A673 (cell line): ENCODE results near the gene ARHGAP5. TPM values are rescaled to one million over a fixed set of nuclear protein-coding genes. Genes with fewer than 3 reads are reported as not detected.

ENCODE experiments used
- BruUV-seq: library from RNA; stranded (reverse); fragments of 400-500 nt; replicated peaks from 2 replicates; lab custom pipeline; 2021; lab: Mats Ljungman, UMichigan
- CTCF ChIA-PET: fragments of 300-600 bp; sonication (Branson Sonifier 250); formaldehyde crosslinking; loops from one replicate; lab custom pipeline; 2022; ENCODE audit warnings: antibody characterized with exemption; lab: Charles Lee
- POLR2A ChIA-PET: fragments of 300-600 bp; sonication (Branson Sonifier 250); formaldehyde crosslinking; loops from one replicate; lab custom pipeline; 2022; ENCODE audit warnings: antibody characterized with exemption; ENCODE audit not compliant: low non-redundant PET; lab: Charles Lee
- DNase-seq: peaks from one replicate; pipeline ENCODE4 v3.0.0-alpha.2; 2015; ENCODE audit warnings: low spot score
- H3K27ac ChIP-seq: fragments of 200-600 bp; sonication (generic); 2 replicates; pipeline ENCODE4 v1.5.1; 2016; ENCODE audit warnings: mixed run types, low read depth, mild to moderate bottlenecking, mixed read lengths, antibody characterized with exemption, low read length; ENCODE audit not compliant: poor library complexity, severe bottlenecking
- H3K27me3 ChIP-seq: fragments of 200-600 bp; sonication (generic); replicated peaks from 2 replicates; pipeline ENCODE4 v1.6.1; 2017; ENCODE audit warnings: mixed run types, low read depth, mild to moderate bottlenecking, mixed read lengths, antibody characterized with exemption, low read length; ENCODE audit not compliant: insufficient read depth, poor library complexity
- H3K36me3 ChIP-seq: fragments of 200-600 bp; sonication (generic); 2 replicates; pipeline ENCODE4 v1.6.1; 2016; ENCODE audit warnings: mixed run types, mild to moderate bottlenecking, mixed read lengths, antibody characterized with exemption, low read length; ENCODE audit not compliant: insufficient read depth, poor library complexity, severe bottlenecking
- H3K4me1 ChIP-seq: fragments of 200-600 bp; sonication (generic); 2 replicates; pipeline ENCODE4 v1.6.1; 2017; ENCODE audit warnings: mixed run types, mild to moderate bottlenecking, mixed read lengths, antibody characterized with exemption, low read length; ENCODE audit not compliant: insufficient read depth, poor library complexity, severe bottlenecking
- H3K4me3 ChIP-seq: fragments of 200-600 bp; sonication (generic); 2 replicates; pipeline ENCODE4 v1.5.1; 2016; ENCODE audit warnings: low read depth, mixed run types, mild to moderate bottlenecking, mixed read lengths, low read length; ENCODE audit not compliant: poor library complexity, severe bottlenecking
- H3K9me3 ChIP-seq: fragments of 200-600 bp; sonication (generic); 2 replicates; pipeline ENCODE4 v1.6.1; 2016; ENCODE audit warnings: mixed run types, low read depth, mild to moderate bottlenecking, mixed read lengths, antibody characterized with exemption, low read length; ENCODE audit not compliant: poor library complexity, severe bottlenecking
- EZH2 ChIP-seq: fragments of 200-600 bp; sonication (generic); IDR thresholded peaks from 2 replicates; pipeline ENCODE4 v1.6.1; 2017; ENCODE audit warnings: borderline replicate concordance, low read depth, mild to moderate bottlenecking, mixed read lengths, antibody characterized with exemption, low read length; ENCODE audit not compliant: poor library complexity, severe bottlenecking
- intact Hi-C: fragments of 100-400 bp; cut with micrococcal nuclease; formaldehyde crosslinking; loops from one replicate; pipeline ENCODE4 v1.10.0; 2022; ENCODE audit not compliant: unreplicated experiment
- total RNA-seq: library from RNA; stranded (reverse); gene quantifications from 2 replicates; pipeline ENCODE4 v1.2.3, GENCODE V29; 2021
- TF ChIP-seq, protein P1 (sequence below): fragments of 300-800, 200-600 bp; sonication (generic); conservative IDR thresholded peaks from 2 replicates; pipeline ENCODE4 v1.5.1; 2017; ENCODE audit warnings: low read depth, mild to moderate bottlenecking, antibody characterized with exemption, low read length, moderate library complexity, mixed read lengths

Gene ARHGAP5
- total RNA-seq, 1 experiment from 2014 or later: 51.3 TPM

GRCh38 chr14:32197919-32198318 is 120.8 kb downstream of the ARHGAP5 start:
- POLR2A ChIA-PET: no interaction called here
- intact Hi-C loops: no loop called here
- no peaks in the 10 kb centered on the region for H3K27me3 ChIP-seq
- H3K27ac ChIP-seq: no peak overlapping the region
- no peaks in the 10 kb centered on the region for H3K9me3 ChIP-seq
- CTCF ChIA-PET: no interaction called here
- no peaks in the 10 kb centered on the region for H3K36me3 ChIP-seq
- TF ChIP-seq, protein P1, sequence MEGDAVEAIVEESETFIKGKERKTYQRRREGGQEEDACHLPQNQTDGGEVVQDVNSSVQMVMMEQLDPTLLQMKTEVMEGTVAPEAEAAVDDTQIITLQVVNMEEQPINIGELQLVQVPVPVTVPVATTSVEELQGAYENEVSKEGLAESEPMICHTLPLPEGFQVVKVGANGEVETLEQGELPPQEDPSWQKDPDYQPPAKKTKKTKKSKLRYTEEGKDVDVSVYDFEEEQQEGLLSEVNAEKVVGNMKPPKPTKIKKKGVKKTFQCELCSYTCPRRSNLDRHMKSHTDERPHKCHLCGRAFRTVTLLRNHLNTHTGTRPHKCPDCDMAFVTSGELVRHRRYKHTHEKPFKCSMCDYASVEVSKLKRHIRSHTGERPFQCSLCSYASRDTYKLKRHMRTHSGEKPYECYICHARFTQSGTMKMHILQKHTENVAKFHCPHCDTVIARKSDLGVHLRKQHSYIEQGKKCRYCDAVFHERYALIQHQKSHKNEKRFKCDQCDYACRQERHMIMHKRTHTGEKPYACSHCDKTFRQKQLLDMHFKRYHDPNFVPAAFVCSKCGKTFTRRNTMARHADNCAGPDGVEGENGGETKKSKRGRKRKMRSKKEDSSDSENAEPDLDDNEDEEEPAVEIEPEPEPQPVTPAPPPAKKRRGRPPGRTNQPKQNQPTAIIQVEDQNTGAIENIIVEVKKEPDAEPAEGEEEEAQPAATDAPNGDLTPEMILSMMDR: no peak
- no peak for TF ChIP-seq EZH2
- no TSS peak for BruUV-seq
- no peak for DNase-seq
- H3K4me3 ChIP-seq: no peak overlapping the region
- H3K4me1 ChIP-seq: no peaks in the 10 kb centered on the region

- intact Hi-C loops: no loop called here
- H3K27me3 ChIP-seq: no peaks in the 10 kb centered on the region
- H3K9me3 ChIP-seq: no peaks in the 10 kb centered on the region
- H3K36me3 ChIP-seq: no peaks in the 10 kb centered on the region
- TF ChIP-seq, protein P1: no peak
- TF ChIP-seq EZH2: no peak
- H3K4me1 ChIP-seq: no peaks in the 10 kb centered on the region
- no peak for DNase-seq
- BruUV-seq: no TSS peak
- no peak overlapping the region for H3K27ac ChIP-seq
- ChIA-PET CTCF (no interaction called here), POLR2A (no interaction called here)
- peak overlapping the region; percentile 73 for H3K4me3 ChIP-seq
Measured at GRCh38 chr14:32200368-32201192, 123.5 kb downstream of the ARHGAP5 start.

DNA sequence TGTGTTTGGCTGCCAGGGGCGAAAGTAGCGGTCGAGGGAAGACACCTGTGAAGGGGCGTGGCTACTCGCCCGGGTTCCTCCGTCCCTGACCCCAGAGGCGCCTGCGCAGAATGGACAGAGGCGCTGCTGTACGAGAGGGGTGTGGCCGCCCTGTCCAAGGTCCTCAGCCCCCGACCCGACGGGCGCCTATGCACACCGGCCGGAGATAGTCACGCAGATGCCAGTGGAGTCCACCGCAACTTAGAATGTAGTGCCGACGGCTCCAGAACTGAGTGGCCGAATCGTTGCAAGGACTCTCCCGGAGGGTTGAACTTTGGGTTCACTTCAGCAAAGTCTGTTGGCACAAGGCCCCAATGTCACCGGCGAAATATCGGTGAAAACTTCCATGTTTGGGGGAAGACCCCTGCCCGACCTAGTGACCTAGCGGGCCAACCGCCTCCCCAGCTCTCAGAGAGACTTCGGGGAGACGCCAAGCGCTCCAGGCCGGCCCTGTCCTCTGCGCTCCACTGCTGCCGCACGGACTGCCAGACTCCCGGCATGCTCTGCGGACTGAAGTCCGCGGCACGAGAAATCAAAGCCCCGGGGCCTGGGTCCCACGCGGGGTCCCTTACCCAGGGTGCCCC is 124.2 kb downstream of the ARHGAP5 start:
- POLR2A ChIA-PET: no interaction called here
- Histone ChIP-seq H3K9me3 (no peaks in the 10 kb centered on the region), H3K4me1 (no peaks in the 10 kb centered on the region), H3K4me3 (peak overlapping the region; percentile 73), H3K36me3 (no peaks in the 10 kb centered on the region), H3K27ac (peak overlapping the region; percentile 97), H3K27me3 (no peaks in the 10 kb centered on the region)
- DNase-seq: peak; percentile 85
- TF ChIP-seq EZH2: no peak
- TF ChIP-seq, protein P1: no peak
- CTCF ChIA-PET: no interaction called here
- intact Hi-C loops: no loop called here
- BruUV-seq: no TSS peak
